HUDEP-2 (cell line): Measurements from ENCODE around the gene TSHB.

Source experiments
- DNase-seq, 76 experiments: peaks; one replicate each; lab custom pipeline; 2025; ENCODE audit not compliant: unreplicated experiment in 76 of 76; lab: John Stamatoyannopoulos, UW

The TSHB gene

GRCh38 chr1:115059316-115059715 is 29.7 kb downstream of the TSHB start:
- DNase-seq: no peak

- no peak for DNase-seq
Observed at GRCh38 chr1:115060501-115060900, 30.9 kb downstream of the TSHB start.

GRCh38 chr1:115062542-115063004 is 32.9 kb downstream of the TSHB start:
- no peak for DNase-seq

GRCh38 chr1:115063228-115063901 is 33.7 kb downstream of the TSHB start:
- DNase-seq: no peak

- DNase-seq: no peak
Observed at GRCh38 chr1:115064461-115064860, 34.8 kb downstream of the TSHB start.

GRCh38 chr1:115065021-115065420 is 35.4 kb downstream of the TSHB start:
- DNase-seq: no peak

GRCh38 chr1:115067161-115067859 is 37.7 kb downstream of the TSHB start:
- DNase-seq: no peak

GRCh38 chr1:115068826-115069585 is 39.4 kb downstream of the TSHB start:
- no peak for DNase-seq

GRCh38 chr1:115069659-115070308 is 40.2 kb downstream of the TSHB start:
- DNase-seq: no peak

- DNase-seq: no peak
Observed at GRCh38 chr1:115071012-115071664, 41.5 kb downstream of the TSHB start.

- no peak for DNase-seq
Observed at GRCh38 chr1:115073298-115074087, 43.9 kb downstream of the TSHB start.

- no peak for DNase-seq
Observed at GRCh38 chr1:115074839-115075534, 45.4 kb downstream of the TSHB start.

- no peak for DNase-seq
Observed at GRCh38 chr1:115076384-115076915, 46.8 kb downstream of the TSHB start.

GRCh38 chr1:115077286-115077983 is 47.8 kb downstream of the TSHB start:
- DNase-seq: no peak

- DNase-seq: no peak
Observed at GRCh38 chr1:115077984-115078330, 48.3 kb downstream of the TSHB start.

GRCh38 chr1:115078708-115079107 is 49.1 kb downstream of the TSHB start:
- no peak for DNase-seq

GRCh38 chr1:115082949-115083348 is 53.3 kb downstream of the TSHB start:
- no peak for DNase-seq
